Skeletal muscle tissue (tissue), 4 donors: Measurements from ENCODE around the gene CHID1. TPM values are rescaled to one million over a fixed set of nuclear protein-coding genes. Genes with fewer than 3 reads are reported as not detected.

Source experiments
- H3K27ac ChIP-seq: one replicate; pipeline ENCODE4 v1.7.0; 2013; ENCODE audit warnings: mild to moderate bottlenecking, low read depth, low read length, inconsistent platforms
- H3K27me3 ChIP-seq, 3 donors: one replicate each; pipeline ENCODE4 v1.7.0; 2013; ENCODE audit warnings: low read length in 3 of 3; ENCODE audit not compliant: control insufficient read depth in 3 of 3, insufficient read depth in 3 of 3
- H3K36me3 ChIP-seq, 3 donors: one replicate each; pipeline ENCODE4 v1.7.0; 2013; ENCODE audit warnings: low read length in 3 of 3; ENCODE audit not compliant: control insufficient read depth in 3 of 3, insufficient read depth in 3 of 3
- H3K4me1 ChIP-seq, 3 donors: one replicate each; pipeline ENCODE4 v1.7.0; 2013; ENCODE audit warnings: low read length in 3 of 3, mild to moderate bottlenecking in 3 of 3; ENCODE audit not compliant: control insufficient read depth in 3 of 3, insufficient read depth in 3 of 3
- H3K4me3 ChIP-seq, 3 donors: one replicate each; pipeline ENCODE4 v1.7.0; 2013; ENCODE audit warnings: low read length in 3 of 3
- H3K9ac ChIP-seq, 3 donors: one replicate each; pipeline ENCODE4 v1.7.0; 2013; ENCODE audit warnings: low read length in 3 of 3, mild to moderate bottlenecking in 3 of 3, moderate library complexity in 2 of 3, low read depth in 1 of 3
- H3K9me3 ChIP-seq, 3 donors: one replicate each; pipeline ENCODE4 v1.7.0; 2013; ENCODE audit warnings: low read length in 3 of 3; ENCODE audit not compliant: control insufficient read depth in 3 of 3
- total RNA-seq: library from RNA; depleted of rRNA; stranded (reverse); fragments of >200 nt; gene quantifications from one replicate; pipeline ENCODE4 v1.2.3, GENCODE V29; 2014
- donor health status: Osteomylitis.

CHID1 gene
- total RNA-seq, 1 donor from 2014 or later, result 26.1 TPM

DNA sequence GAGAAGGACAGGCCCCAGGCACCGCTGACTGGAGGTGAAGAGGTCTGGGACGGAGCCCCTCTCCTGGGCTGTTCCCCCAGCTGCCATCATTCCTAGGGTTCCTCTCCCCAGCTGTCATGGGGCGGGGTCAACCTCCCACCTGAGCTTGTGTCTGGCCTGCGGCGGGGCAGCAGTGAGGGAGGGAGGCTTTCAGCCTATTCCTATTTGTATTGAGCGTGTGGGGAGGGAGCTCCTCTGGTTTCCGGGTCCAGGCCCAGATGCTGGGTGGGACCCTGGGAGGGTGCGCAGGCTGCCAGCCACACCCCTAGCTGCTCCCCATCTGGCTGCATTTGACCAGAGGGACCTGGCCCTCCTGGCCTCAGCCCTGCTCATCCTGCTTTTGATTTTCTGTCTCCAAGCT, 54.2 kb downstream of the CHID1 start:
- Histone ChIP-seq H3K9ac (no peak overlapping the region), H3K4me3 (no peak overlapping the region), H3K27me3 (no peaks in the 10 kb centered on the region), H3K36me3 (no peaks in the 10 kb centered on the region), H3K9me3 (no peaks in the 10 kb centered on the region), H3K4me1 (peaks cover 8 to 18% (median 12%) of the 10 kb centered on the region in 3 donors), H3K27ac (no peak overlapping the region)

- Histone ChIP-seq H3K4me1 (peaks cover 13 to 18% (median 14%) of the 10 kb centered on the region in 3 donors), H3K27ac (no peak overlapping the region), H3K9ac (no peak overlapping the region), H3K36me3 (no peaks in the 10 kb centered on the region), H3K9me3 (no peaks in the 10 kb centered on the region), H3K4me3 (no peak overlapping the region), H3K27me3 (peaks cover 0 to 2% (median 0%) of the 10 kb centered on the region in 3 donors)
Observed at GRCh38 chr11:855796-856195, 54.8 kb downstream of the CHID1 start.

GRCh38 chr11:855330-855674, 55.3 kb downstream of the CHID1 start:
- H3K9ac ChIP-seq, result no peak overlapping the region

GRCh38 chr11:854601-855329, 55.8 kb downstream of the CHID1 start:
- Histone ChIP-seq H3K36me3 (no peaks in the 10 kb centered on the region), H3K4me3 (no peak overlapping the region), H3K27me3 (peaks cover 0 to 9% (median 0%) of the 10 kb centered on the region in 3 donors), H3K9me3 (no peaks in the 10 kb centered on the region), H3K9ac (no peak overlapping the region), H3K4me1 (peaks cover 10 to 12% (median 10%) of the 10 kb centered on the region in 3 donors), H3K27ac (no peak overlapping the region)

More at GRCh38 chr11:855330-855674, 55.3 kb downstream of the CHID1 start:
- no peak overlapping the region for H3K4me3 ChIP-seq
- H3K27me3 ChIP-seq, result peaks cover 0 to 7% (median 0%) of the 10 kb centered on the region in 3 donors
- H3K9me3 ChIP-seq, result no peaks in the 10 kb centered on the region
- H3K27ac ChIP-seq, result no peak overlapping the region
- H3K4me1 ChIP-seq, result peaks cover 14 to 16% (median 14%) of the 10 kb centered on the region in 3 donors
- H3K36me3 ChIP-seq, result no peaks in the 10 kb centered on the region

- no peak overlapping the region for H3K27ac ChIP-seq
- no peaks in the 10 kb centered on the region for H3K36me3 ChIP-seq
- H3K4me1 ChIP-seq, result peaks cover 6 to 9% (median 7%) of the 10 kb centered on the region in 3 donors
Observed at GRCh38 chr11:853682-854448, 56.7 kb downstream of the CHID1 start.

GRCh38 chr11:852762-853161, 57.8 kb downstream of the CHID1 start:
- Histone ChIP-seq H3K4me1 (peaks cover 15 to 17% (median 15%) of the 10 kb centered on the region in 3 donors), H3K9ac (no peak overlapping the region), H3K9me3 (no peaks in the 10 kb centered on the region), H3K27ac (no peak overlapping the region), H3K36me3 (no peaks in the 10 kb centered on the region), H3K27me3 (peaks cover 6 to 23% (median 12%) of the 10 kb centered on the region in 3 donors), H3K4me3 (no peak overlapping the region)

More at GRCh38 chr11:853682-854448, 56.7 kb downstream of the CHID1 start:
- no peaks in the 10 kb centered on the region for H3K9me3 ChIP-seq
- H3K27me3 ChIP-seq, result peaks cover 0 to 13% (median 5%) of the 10 kb centered on the region in 3 donors
- H3K4me3 ChIP-seq, result no peak overlapping the region
- no peak overlapping the region for H3K9ac ChIP-seq

GRCh38 chr11:850775-851763, 59.5 kb downstream of the CHID1 start:
- H3K36me3 ChIP-seq, result no peaks in the 10 kb centered on the region
- peaks cover 19 to 25% (median 22%) of the 10 kb centered on the region in 3 donors for H3K4me1 ChIP-seq
- no peak overlapping the region for H3K27ac ChIP-seq
- H3K9ac ChIP-seq, result no peak overlapping the region
- peaks cover 6 to 23% (median 12%) of the 10 kb centered on the region in 3 donors for H3K27me3 ChIP-seq
- H3K4me3 ChIP-seq, result no peak overlapping the region
- H3K9me3 ChIP-seq, result no peaks in the 10 kb centered on the region

GRCh38 chr11:849951-850774, 60.4 kb downstream of the CHID1 start:
- no peak overlapping the region for H3K27ac ChIP-seq
- no peaks in the 10 kb centered on the region for H3K9me3 ChIP-seq
- peak overlapping the region in 1 of 3 donors; percentile 9 for H3K4me3 ChIP-seq
- H3K36me3 ChIP-seq, result no peaks in the 10 kb centered on the region
- peaks cover 6 to 23% (median 12%) of the 10 kb centered on the region in 3 donors for H3K27me3 ChIP-seq
- peaks cover 22 to 34% (median 28%) of the 10 kb centered on the region in 3 donors for H3K4me1 ChIP-seq
- H3K9ac ChIP-seq, result no peak overlapping the region
